Type B pancreatic cell (in vitro differentiated cells): Measurements from ENCODE around the gene PGPEP1. TPM values are rescaled to one million over a fixed set of nuclear protein-coding genes. Genes with fewer than 3 reads are reported as not detected.

Source experiments
- DNase-seq: peaks from one replicate; pipeline ENCODE4 v3.0.0; 2021; ENCODE audit warnings: mixed read lengths; ENCODE audit not compliant: unreplicated experiment; ENCODE audit errors: extremely low spot score
- H3K27ac Mint-ChIP-seq: 2 replicates; pipeline ENCODE4 v1.8.0; 2021; ENCODE audit warnings: mild to moderate bottlenecking, mixed read lengths
- H3K27me3 Mint-ChIP-seq: 2 replicates; pipeline ENCODE4 v1.8.0; 2021; ENCODE audit warnings: mixed read lengths
- H3K36me3 Mint-ChIP-seq: 2 replicates; pipeline ENCODE4 v1.8.0; 2021; ENCODE audit warnings: mixed read lengths
- H3K4me1 Mint-ChIP-seq: one replicate; pipeline ENCODE4 v1.8.0; 2021; ENCODE audit warnings: mixed read lengths; ENCODE audit not compliant: unreplicated experiment
- H3K4me3 Mint-ChIP-seq: 2 replicates; pipeline ENCODE4 v1.8.0; 2021; ENCODE audit warnings: mild to moderate bottlenecking, mixed read lengths
- H3K9me3 Mint-ChIP-seq: 2 replicates; pipeline ENCODE4 v1.8.0; 2021; ENCODE audit warnings: mixed read lengths
- total RNA-seq: library from RNA; stranded (reverse); gene quantifications from 2 replicates; pipeline ENCODE4 v1.2.1, GENCODE V29; 2021; ENCODE audit warnings: low replicate concordance
- TF ChIP-seq, protein P1 (sequence below): fragments of 200-600 bp; sonication (generic); conservative IDR thresholded peaks from 2 replicates; pipeline ENCODE4 v1.5.0; 2021; ENCODE audit warnings: antibody characterized with exemption, mild to moderate bottlenecking

Gene PGPEP1
- total RNA-seq, 1 donor from 2014 or later, result 28.8 TPM

DNA sequence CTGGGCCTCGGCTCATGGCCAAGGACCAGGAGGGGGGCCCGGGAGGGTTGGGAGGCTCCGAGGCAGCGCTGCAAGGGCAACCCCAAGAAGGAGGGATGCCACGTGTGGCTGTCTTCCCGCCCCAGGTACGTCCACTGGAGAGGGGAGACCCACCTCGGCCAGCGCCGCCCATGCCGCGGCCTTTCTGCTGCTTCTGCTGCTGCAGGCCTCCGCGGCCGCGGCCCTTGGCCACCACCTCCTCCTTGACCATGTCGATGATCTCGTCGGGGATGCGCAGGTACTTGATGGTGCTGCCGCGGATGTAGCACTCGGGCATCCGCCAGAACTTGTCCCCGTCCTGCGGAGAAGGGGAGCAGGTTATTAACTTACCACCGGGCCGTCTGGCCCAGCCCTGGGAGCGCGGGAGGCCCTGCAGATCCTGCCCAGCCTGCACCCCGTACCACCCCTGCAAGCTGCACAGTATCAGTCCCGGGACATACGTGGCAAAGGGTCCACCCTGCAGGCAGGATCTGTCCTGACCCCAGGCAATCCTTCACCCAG lies 30.8 kb upstream of the PGPEP1 start:
- Mint-ChIP-seq H3K9me3 (no peaks in the 10 kb centered on the region), H3K36me3 (peaks cover 7% of the 10 kb centered on the region), H3K27me3 (no peaks in the 10 kb centered on the region), H3K4me1 (peaks cover 12% of the 10 kb centered on the region), H3K27ac (no peak overlapping the region), H3K4me3 (no peak overlapping the region)
- TF ChIP-seq, protein P1, sequence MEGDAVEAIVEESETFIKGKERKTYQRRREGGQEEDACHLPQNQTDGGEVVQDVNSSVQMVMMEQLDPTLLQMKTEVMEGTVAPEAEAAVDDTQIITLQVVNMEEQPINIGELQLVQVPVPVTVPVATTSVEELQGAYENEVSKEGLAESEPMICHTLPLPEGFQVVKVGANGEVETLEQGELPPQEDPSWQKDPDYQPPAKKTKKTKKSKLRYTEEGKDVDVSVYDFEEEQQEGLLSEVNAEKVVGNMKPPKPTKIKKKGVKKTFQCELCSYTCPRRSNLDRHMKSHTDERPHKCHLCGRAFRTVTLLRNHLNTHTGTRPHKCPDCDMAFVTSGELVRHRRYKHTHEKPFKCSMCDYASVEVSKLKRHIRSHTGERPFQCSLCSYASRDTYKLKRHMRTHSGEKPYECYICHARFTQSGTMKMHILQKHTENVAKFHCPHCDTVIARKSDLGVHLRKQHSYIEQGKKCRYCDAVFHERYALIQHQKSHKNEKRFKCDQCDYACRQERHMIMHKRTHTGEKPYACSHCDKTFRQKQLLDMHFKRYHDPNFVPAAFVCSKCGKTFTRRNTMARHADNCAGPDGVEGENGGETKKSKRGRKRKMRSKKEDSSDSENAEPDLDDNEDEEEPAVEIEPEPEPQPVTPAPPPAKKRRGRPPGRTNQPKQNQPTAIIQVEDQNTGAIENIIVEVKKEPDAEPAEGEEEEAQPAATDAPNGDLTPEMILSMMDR, result no peak
- no peak for DNase-seq

- Mint-ChIP-seq H3K36me3 (peaks cover 7% of the 10 kb centered on the region), H3K4me3 (no peak overlapping the region), H3K9me3 (no peaks in the 10 kb centered on the region), H3K4me1 (peaks cover 7% of the 10 kb centered on the region), H3K27ac (peak overlapping the region; percentile 43), H3K27me3 (no peaks in the 10 kb centered on the region)
- DNase-seq, result no peak
- TF ChIP-seq, protein P1, result no peak
Measured at GRCh38 chr19:18310118-18310909, 30.1 kb upstream of the PGPEP1 start.

DNA sequence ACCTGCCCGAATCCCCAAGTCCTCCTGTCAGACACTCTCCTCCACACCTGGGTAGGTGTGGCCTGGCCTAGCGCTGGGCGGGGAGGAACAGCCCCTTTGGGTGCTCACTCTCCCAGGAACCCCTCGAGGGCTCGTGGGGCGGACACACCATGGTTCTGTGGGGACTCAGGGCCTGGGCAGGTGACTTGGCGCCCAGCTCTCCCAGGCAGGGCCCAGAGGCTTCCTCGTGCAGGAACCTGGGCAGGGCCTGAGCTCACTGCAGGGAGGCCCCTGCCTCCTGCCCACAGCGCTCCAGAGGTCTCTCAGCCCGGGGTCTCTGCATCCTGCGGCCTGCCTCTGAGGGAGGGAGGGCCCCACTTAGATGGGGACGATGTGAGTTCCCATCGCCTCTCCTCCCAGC lies 29.4 kb upstream of the PGPEP1 start:
- H3K4me3 Mint-ChIP-seq, result no peak overlapping the region
- no peak for DNase-seq
- no peaks in the 10 kb centered on the region for H3K9me3 Mint-ChIP-seq
- TF ChIP-seq, protein P1, result no peak
- H3K27me3 Mint-ChIP-seq, result no peaks in the 10 kb centered on the region
- peaks cover 7% of the 10 kb centered on the region for H3K36me3 Mint-ChIP-seq
- H3K27ac Mint-ChIP-seq, result no peak overlapping the region
- peaks cover 11% of the 10 kb centered on the region for H3K4me1 Mint-ChIP-seq

- Mint-ChIP-seq H3K9me3 (no peaks in the 10 kb centered on the region), H3K27me3 (no peaks in the 10 kb centered on the region), H3K36me3 (peaks cover 7% of the 10 kb centered on the region), H3K27ac (no peak overlapping the region), H3K4me3 (no peak overlapping the region), H3K4me1 (peaks cover 10% of the 10 kb centered on the region)
- no peak for DNase-seq
- TF ChIP-seq, protein P1, result no peak
Measured at GRCh38 chr19:18311502-18312091, 28.8 kb upstream of the PGPEP1 start.

GRCh38 chr19:18312092-18312534 lies 28.3 kb upstream of the PGPEP1 start:
- no peak for DNase-seq
- Mint-ChIP-seq H3K4me1 (peaks cover 5% of the 10 kb centered on the region), H3K4me3 (no peak overlapping the region), H3K27me3 (no peaks in the 10 kb centered on the region), H3K27ac (no peak overlapping the region), H3K9me3 (no peaks in the 10 kb centered on the region), H3K36me3 (peaks cover 5% of the 10 kb centered on the region)
- TF ChIP-seq, protein P1, result no peak
